Fibroblast of peridontal ligament (primary cell): ENCODE results near the gene RPH3AL.
"Not testable (repeated sequence)": the region's sequence is repeated elsewhere in the genome, so short reads cannot be mapped to it uniquely, and the experiment has no call there.

ENCODE experiments used
- DNase-seq: peaks from one replicate; pipeline ENCODE4 v3.0.0-alpha.2; 2010; ENCODE audit errors: extremely low read depth

Gene RPH3AL

GRCh38 chr17:178292-179065 is 174.1 kb downstream of the RPH3AL start:
- DNase-seq, result no peak

DNA sequence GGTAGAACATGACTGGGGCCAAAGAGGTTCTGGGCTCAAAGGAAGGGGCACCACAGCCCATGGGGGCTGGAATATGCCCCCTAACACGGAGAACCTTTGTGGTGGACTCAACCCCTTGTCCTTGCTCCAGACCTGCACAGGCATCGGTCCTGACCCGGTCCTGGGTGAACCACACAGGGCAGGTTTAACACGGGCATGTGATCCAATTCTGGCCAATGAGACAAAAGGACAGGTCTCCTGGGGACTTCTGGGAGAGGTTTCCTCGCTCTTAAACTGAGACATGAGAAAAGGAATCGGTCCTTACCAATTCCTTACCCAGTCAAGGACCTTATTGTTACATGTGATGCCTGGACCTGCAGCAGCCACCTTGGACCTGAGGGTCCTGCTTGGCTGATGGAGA is 174.8 kb downstream of the RPH3AL start:
- no peak for DNase-seq

DNA sequence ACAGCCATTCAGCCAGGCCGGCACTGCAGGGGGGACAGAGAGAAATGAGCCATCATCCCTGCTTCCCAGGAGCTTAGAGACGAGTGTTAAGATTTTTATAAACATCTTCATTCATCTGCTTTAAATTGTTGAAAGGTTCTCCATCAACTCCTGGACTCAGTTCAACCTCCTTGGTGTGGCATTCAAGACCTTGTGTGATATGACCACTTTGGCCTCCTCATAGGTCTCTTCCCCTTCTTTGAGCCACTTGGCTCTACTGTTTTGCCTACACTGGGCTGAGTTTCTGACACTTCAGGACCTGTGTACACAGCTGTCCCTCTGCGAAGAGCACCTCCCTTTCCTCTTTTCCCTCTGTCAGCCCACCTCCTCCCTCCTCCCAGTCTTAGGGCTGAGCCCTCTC is 175.5 kb downstream of the RPH3AL start:
- DNase-seq, result no peak

- DNase-seq, result no peak
Observed at GRCh38 chr17:173166-173911, 179.3 kb downstream of the RPH3AL start.

DNA sequence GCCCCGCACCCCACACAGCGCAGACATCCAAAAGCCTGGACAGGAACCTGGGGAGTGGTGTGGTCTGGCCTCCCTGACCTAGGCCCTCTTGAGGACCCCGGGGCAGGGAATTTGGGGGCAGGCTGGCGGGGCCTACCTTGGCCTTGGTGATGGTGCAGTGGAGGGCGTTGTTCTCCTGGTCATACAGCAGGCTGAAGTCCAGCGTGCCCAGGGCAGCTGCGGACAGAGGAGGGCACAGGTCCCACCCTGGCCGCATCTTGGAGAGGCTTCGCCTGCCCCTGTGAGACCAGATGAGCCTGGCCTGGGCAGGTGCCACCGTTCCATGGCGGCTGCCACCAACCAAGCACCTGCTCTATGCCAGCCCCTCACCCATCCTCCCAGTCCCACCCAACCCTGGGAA is 180.2 kb downstream of the RPH3AL start:
- DNase-seq, result no peak

- no peak for DNase-seq
Observed at GRCh38 chr17:171871-172270, 180.7 kb downstream of the RPH3AL start.

- DNase-seq, result no peak
Observed at GRCh38 chr17:170130-170670, 182.4 kb downstream of the RPH3AL start.

DNA sequence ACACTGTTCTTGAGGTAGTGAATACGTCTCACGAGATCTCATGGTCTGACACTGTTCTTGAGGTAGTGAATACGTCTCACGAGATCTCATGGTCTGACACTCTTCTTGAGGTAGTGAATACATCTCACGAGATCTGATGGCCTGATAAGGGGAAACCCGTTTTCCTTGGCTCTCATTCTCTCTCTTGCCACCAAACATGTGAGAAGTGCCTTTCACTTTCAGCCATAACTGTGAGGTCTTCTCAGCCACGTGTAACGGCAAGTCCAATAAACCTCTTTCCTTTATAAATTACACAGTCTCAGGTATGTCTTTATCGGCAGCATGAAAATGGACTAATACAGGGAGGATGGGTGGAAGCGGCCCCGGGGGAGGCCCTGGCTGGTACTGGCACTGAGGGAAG is 184.0 kb downstream of the RPH3AL start:
- DNase-seq, result not testable (repeated sequence)

DNA sequence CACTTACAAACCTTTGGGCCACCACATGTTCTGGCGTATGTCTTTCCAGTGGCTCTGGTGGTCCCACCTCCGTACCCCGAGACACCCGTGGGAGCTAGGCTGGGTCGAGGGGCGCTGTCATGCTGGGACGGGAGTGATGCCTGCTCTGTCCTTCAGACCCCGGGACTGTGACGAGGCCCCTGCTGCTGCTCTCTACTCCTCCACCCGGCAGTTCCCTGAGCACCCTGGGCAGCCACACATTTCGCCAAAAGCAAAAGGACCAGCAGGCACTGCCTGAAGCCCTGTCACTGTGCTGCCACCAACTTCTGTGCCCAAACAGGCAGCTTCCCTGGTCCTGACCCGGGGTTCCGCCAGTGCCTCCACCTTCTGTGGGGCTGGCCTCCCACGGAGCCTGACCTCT is 186.7 kb downstream of the RPH3AL start:
- DNase-seq, result no peak

DNA sequence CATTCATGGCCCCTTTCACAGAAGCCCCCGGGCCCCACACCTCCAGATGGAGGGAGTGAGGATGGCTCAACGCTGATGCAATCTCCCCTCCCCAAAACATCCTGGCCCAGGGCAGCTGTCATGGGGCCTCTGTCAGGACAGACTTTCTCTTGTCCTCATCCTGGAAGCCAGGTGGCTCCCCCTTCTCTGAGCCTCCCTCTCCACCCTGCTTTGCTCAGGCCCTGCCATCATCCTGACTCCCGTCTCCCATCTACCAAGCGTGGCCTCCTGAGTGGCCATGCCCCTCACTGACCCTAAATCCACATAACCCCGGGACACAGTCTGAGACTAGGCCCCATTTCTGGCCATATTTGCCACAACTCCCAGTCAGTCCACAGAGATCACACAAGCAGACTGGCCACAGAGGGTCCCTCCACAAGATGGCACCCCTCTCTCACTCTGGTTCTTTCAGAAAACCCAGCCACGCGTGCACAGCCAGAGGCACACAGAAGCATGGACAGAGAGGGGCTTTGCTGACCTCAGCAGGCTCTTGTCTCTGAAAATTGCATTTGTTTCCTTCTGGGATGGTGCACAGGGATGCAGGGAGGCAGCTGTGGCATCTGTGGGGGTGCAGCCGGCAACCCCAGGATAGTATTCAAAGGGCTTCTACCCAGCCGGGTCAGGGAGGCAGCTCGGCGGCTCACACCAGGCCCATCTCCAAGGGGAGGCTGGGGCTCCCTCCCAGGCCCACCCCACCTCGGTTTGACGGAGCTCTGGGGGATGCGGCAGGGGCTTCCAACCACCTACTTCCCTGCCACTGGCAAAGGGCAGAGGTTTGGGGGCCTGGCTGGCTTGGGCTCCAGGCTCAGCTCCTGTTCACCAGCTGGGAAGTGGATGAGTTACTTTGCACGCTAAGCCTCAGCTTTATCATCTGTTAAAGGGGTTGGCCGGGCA is 188.0 kb downstream of the RPH3AL start:
- peak; percentile 36 for DNase-seq

- DNase-seq, result no peak
Observed at GRCh38 chr17:163514-164098, 189.0 kb downstream of the RPH3AL start.

- no peak for DNase-seq
Observed at GRCh38 chr17:162689-163088, 189.9 kb downstream of the RPH3AL start.
